Right forelimb (tissue), 1 donor: ENCODE measurements around the gene RNF115.
"Not testable (repeated sequence)": the region's sequence is repeated elsewhere in the genome, so short reads cannot be mapped to it uniquely, and the experiment has no call there.

ENCODE experiments used
- DNase-seq: peaks from one replicate; pipeline ENCODE4 v3.0.0-alpha.2; 2018

RNF115 gene

DNA sequence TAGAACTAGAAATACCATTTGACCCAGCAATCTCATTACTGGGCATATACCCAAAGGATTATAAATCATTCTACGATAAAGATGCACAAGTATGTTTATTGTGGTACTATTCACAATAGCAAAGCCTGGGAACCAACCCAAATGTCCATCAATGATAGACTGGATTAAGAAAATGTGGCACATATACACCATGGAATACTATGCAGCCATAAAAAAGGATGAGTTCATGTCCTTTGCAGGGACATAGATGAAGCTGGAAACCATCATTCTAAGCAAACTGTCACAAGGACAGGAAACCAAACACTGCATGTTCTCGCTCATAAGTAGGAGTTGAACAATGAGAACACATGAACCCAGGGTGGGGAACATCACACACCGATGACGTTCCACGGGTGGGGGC is 97.7 kb downstream of the RNF115 start:
- not testable (repeated sequence) for DNase-seq

DNA sequence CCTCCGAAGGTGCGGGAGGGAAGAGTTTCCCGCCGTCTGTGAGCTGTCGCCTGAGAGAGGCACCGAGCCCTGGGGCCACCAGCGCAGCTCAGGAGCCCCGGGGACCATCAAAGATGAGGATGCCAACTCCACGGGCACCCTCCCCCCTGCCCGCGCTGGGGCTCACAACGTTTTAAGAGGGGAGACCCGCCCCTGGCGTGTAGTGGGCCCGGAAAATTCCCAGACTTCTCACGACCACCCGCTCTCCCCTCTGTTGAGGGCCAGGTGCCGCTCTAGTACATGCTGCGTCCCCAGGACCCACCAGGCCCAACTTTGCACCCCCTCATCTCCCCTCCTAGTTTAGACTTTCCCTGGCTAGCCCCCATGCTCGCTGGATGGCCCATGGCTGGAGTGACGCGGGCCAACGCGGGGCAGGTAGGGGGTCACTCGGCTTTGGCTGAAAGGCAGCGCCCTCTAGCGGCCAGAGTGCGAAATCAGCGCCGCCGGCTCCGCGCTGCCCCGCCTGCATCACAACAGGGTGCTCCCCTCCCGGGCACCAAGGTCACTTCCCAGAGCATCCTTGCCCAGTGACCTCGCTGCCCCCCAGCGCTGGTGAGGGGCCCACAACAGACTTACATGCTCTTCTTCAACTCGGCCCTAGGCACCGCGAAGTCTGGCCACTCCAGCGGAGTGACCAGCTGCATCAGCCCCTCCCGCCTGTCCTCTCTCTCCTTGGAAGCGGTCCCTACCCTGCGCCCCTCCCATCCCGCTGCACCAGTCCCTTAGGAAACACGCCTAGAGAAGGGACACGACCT is 102.8 kb downstream of the RNF115 start:
- DNase-seq, result peak; percentile 81

DNA sequence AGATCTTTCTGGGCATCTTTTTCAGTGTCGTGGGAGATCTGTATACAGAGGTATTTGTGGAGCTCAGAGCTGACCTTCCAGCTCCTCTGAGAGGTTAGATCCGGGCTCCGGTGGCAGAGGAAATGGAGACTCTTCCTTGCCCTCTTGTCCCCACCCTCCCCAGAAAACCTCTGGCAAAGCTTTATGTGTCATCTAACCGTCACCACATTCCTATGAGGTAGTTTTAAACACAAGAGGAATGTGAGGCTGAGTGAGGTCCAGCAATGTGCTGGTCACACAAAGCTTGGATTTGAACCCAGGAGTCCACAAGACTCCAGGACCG is 103.4 kb downstream of the RNF115 start:
- no peak for DNase-seq

DNA sequence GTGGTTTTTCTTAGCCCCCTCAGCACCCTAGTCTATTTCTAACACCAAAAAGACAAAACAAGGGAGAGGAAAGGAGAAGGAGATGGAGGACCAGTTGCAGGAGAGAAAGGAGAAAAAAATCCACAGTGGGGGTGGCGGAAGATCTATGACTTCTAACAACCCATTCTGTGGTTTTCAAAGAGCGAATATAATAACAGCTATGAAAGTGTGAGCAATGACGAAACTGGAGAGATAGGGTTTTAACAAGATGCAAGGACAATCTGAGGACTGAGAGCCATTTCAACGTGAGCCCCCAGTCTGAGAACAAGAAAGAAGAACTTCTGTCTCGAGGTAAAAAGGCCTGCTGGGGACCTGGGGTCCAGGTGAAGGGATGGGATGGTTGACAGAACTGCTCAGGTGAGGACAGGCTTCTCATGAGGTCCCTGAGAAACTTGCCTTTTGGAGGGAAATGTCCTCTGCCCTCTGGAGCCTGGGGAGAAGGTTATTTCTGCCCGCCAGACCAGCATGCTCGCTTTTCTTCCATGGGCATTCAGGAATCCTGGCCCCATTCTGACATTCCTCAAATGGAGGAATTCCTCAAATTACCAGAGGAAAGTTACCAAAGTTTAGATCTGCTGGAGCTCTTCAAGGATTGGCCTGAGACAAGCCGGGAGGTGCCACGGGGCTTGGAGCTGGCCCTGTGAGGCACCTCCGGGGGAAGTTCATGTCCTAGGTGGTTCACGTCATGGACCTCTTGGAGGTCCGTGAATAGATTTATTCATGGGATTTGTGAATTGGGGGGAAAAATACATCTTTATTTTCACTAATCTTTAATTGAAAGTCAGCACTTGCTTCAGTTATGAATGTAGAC is 104.4 kb downstream of the RNF115 start, which contains the start of gene CD160:
TSS of gene CD160 (plus strand) at position 270 of the 850 bp plus-strand sequence. CDS start 8,829 bp downstream, outside the sequence.
- DNase-seq, result no peak

DNA sequence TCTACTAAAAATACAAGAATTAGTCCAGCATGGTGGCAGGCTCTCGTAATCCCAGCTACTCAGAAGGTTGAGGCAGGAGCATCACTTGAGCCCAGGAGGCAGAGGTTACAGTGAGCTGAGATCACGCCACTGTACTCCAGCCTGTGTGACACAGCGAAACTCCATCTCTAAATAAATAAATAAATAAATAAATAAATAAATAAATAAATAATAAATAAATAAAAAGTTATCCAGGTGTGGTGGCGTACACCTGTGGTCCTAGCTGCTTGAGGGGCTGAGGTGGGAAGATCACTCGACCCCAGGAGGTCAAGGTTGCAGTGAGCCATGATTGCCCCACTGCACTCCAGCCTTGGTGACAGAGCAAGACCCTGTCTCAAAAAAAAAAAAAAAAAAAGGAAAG is 105.4 kb downstream of the RNF115 start:
- DNase-seq, result not testable (repeated sequence)

DNA sequence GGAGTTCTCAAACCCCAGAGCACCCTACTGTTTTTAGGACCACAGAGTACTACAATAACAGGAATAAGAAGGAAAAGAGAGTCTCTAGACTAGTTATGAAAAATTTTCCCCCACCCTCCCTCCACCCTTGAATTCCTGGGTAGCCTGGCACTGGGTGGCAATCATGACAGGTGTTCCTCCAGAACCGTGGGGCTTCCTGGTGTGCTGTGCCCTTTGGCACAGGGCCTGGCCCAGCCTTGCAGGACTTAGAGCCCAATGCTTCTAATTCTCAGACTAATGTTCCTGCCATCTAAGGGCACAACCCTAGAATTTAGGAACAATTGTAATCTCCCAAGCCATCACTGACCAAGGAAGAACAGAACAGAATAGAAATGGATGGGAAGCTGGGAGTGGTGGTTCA is 106.1 kb downstream of the RNF115 start:
- no peak for DNase-seq

DNA sequence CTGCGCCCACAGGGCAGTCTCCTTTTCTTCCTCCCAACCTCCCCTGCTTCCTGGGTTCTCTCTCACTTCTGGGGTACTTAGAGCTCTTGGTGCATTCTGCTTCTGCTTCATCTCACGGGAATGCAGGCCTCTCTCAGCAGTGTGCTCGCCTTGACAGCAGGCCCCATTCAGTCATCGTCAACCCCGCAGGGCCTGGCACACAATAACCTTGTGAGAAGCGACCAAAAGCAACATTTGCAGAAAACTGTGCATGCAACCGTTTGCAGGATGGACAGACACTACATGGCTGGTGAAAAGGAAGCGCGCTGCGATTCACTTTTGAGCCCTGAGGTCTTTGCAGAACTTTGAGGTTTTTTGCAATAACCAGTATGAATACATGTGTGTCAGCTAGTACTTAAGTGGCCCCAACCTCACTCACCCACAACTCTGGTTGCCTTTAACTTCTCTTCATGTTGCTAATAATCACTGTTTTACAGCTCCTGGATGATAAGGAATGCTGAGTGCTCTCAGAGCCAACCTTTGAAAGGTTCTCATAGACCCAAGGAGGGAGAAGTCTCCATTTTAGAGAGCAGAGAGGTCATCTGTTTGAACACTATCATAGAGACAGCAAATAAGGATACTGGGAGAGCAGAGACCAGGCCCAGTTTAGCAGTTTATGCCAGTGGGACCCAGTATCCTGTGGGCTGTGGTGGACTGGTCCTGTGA is 107.1 kb downstream of the RNF115 start:
- DNase-seq, result no peak

DNA sequence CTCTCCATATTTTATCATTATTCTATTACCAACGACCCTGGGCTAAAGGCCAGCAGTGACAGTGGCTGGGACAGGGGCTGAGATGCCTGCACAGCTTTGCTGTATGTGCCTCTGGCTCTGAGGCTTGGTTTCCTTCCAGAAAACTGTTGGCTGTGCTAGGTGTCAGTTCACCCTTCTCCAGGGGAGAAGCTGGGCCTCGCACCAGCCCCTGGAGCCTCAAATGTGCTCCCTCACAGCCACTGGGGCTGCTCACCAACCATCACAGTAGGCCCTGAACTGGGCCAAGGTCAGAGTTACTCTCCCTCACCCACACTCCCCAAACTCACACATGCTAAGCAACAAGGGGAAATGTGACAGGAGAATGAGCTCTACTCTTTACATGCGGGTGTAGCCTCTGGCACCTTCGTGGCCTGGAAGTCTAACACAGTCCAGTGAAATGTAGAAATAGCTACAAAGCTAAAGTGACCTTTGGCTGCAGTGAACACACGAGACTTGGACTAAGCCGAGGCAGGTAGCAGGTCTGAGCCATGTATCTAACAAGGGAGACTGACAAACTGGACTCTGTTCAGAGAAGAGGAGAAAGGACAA is 109.3 kb downstream of the RNF115 start:
- no peak for DNase-seq

DNA sequence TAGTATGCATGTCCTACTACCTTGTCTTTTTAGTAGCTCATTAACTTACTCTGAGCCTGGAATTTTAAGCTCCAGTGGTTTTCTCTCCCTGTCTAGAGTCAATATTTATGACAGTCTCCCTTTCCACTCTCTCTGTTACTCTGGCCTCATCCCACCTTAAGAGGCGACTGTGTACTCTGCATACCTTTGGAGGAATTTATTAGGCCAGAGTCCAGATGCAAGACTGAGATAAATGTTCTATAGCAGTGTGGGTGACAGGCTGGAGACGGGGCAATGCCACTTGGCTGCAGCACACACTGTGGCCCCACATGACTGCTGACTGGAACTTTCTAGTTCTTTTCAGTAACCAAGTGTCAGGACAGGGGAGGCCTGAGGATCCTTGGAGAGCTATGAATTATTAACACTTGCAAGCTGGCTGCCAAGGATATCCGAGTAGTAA is 112.7 kb downstream of the RNF115 start:
- no peak for DNase-seq

DNA sequence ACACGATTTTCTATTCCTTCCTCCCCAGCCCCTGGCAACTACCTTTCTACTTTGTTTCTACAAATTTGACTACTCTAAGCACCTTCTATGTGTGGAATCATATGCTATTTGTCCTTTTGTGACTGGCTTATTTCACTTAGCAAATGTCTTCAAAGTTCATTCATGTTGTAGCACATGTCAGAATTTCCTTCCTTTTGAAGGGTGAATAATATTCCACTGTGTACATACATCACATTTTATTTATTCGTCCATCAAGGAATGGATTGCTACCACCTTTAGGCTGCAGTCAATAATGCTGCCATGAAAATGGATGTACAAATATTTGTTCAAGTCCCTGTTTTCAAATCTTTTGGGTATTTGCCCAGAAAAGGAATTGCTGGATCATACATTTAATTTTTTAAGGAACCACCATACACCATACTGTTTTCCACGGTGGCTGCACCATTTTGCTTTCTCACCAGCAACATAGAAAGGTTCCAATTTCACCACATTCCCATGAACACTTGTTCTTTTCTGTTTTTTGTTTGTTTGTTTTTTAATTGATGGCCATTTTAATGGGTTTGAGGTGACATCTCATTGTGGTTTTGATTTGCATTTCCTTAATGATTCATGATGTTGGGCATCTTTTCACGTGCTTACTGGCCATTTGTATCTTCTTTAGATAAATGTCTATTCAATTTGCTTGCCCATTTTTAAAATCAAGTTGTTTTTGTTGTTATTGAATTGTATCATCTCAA is 113.4 kb downstream of the RNF115 start:
- no peak for DNase-seq

DNA sequence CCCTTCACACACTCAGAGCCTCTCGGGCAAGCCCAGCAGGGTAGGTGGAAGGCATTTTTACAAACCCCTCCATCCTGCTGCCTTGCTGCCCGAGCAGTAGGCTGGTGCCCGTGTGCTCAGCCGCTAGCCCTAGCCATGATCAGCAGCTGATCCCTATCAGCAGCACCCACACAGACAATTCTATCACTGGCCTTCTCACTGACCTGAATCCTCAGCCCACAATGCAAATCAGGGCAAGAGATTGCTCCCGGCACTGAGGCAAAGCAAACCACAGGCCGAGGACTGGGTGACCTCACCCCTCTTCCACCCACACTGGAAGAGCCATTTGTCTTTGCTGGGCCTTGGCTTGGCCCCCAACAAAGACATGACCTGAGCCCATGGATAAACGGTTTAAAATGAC is 115.8 kb downstream of the RNF115 start:
- DNase-seq, result no peak

DNA sequence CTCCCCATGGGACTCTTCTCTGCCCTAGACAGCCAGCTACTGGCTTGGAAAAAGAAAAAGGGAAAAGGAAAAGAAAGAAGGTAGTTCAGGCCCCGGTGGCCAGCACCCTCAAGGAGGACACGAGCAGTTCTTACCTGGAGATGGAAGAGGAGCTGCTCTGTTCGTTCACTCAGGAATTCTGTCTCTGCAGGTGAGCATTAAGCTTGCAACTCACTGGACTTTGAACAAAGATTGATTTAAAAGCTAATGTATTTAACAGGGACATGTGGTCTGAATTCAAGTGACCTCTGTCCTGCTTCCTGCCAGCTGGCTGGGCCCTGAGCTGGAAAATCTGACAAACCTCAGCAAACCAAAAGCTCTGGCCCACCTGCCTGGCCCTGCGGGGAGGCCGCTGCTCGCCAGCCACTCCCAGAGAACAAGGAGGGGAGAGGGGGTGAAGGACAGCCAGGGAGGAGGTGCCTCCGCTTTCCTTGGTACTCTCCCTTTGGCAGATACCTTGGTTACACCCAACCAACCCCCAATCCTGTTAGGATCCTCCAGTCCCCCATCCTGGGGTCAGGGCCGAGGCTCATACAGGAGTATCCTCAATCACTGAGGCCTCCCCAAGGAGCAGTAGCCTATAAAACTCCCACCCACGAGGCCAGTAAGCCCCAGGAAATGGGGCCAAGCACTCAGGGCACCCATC is 116.6 kb downstream of the RNF115 start, which contains the start of gene PDZK1:
TSS of gene PDZK1 (minus strand) at position 186 of the 685 bp plus-strand sequence. CDS start 19,347 bp downstream, outside the sequence.
- DNase-seq, result no peak

DNA sequence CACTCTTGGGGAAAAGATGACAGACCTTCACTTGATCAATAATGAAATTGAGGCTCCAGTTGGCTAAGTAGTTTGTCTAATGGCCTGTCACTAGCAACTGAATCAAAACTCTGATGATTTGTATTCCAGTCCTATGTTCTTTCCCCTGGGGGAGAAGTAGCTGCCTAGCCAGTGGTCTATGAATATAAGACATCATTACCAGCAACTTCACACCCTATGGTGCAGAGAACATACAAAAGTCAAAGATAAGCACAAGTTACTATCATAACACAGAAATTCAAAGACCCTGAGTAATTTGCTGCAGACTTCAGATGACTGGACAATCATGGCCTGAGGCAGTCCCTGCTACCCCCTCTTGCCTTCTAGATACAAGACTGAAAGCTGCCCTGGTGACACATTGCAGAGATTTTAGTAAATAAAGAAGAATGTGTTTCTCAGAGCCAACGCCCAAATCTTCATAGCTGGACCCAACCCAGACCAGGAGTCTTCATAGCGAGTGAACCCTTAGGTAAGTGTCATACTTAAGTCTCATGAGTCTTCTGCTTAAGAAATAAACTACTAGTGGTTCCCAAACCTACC is 117.7 kb downstream of the RNF115 start:
- no peak for DNase-seq

DNA sequence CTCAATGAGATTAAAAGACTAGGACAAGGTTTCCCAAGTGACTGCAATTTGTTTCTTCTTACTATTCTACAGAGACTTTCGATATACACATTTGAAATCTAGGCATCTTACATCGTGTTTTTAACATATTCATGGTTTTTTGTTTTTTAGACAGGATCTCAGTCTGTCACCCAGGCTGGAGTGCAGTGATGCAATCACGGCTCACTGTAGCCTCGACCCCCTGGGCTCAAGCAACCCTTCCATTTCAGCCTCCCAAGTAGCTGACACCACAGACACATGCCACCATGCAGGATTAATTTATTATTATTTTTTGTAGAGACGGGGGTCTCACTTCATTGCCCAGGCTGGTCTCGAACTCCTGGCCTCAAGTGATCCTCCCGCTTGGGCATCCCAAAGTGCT is 118.3 kb downstream of the RNF115 start:
- DNase-seq, result no peak

DNA sequence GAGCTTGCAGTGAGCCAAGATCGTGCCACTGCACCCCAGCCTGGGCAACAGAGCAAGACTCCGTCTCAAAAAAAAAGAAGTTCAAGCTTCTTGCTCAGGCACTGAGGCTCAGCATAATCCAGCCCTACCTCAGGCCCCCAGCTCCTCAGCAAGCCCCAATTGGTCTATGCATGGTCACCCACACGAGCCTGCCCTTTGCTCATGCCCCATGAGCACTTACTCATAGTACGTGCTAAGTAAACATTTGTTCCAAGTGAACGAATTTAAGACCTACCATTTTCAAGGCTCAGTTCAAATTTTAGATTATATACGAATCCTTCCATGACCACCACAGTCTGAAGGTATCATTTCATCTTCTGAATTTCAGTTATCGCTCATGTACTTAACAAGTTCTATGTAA is 121.1 kb downstream of the RNF115 start:
- no peak for DNase-seq

DNA sequence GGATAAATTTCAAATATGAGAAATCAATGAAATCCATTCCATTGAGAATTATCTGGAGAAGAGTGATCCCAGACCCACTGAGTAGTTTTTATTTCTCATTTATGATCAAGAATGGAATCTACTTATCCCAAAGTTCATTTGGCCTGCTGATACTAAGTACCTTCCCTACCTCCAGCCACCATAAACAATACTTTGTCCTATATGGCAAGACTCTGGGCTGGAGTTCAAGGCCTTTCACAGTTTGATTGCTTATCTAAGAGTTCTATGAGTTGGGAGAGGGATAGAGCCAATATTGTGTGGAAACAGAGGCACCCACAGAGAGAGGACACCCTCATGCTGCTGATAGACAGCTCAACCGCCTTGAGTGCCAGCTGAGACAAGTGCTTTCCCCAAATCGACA is 121.8 kb downstream of the RNF115 start:
- DNase-seq, result no peak

DNA sequence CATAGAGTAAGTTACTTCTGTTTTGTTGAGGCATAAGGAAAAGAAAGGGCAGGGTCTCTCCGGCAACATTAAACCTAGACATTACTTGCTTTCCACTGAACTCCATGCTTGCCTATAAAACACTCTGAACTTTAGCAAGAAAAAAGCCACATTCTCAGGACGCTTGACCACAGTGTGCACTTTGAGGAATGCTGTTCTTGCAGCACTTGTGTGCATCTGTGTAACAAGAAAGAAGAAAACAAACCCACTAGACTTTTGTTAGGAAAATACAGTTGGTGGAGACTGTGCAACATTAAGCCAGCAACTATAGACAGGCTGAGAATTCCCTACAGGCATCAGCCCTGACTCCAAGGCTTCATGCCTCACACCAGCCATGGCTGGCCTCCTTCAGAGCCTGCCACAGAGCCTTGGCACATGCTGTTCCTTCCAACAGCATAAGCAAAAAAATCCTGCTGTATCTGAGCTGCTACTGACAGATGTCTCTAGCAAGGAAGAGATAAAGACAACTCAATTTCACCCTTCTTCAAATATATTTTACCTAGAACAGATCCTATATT is 122.5 kb downstream of the RNF115 start:
- no peak for DNase-seq

DNA sequence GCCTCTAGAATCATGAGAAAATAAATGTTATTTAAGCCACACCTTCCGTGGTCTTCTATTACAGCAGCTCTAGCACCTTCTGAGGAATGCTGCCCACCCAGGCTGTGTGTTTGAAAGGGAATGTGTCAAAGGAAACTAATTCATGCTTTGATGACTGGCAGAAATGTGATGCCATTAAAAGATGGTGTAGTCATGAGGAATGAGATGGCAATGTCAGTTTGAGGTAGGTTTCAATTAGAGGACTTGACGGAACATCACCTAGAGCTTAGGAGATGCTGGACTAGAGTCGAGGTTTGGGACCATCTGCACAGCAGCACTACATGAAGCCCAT is 127.3 kb downstream of the RNF115 start:
- no peak for DNase-seq

DNA sequence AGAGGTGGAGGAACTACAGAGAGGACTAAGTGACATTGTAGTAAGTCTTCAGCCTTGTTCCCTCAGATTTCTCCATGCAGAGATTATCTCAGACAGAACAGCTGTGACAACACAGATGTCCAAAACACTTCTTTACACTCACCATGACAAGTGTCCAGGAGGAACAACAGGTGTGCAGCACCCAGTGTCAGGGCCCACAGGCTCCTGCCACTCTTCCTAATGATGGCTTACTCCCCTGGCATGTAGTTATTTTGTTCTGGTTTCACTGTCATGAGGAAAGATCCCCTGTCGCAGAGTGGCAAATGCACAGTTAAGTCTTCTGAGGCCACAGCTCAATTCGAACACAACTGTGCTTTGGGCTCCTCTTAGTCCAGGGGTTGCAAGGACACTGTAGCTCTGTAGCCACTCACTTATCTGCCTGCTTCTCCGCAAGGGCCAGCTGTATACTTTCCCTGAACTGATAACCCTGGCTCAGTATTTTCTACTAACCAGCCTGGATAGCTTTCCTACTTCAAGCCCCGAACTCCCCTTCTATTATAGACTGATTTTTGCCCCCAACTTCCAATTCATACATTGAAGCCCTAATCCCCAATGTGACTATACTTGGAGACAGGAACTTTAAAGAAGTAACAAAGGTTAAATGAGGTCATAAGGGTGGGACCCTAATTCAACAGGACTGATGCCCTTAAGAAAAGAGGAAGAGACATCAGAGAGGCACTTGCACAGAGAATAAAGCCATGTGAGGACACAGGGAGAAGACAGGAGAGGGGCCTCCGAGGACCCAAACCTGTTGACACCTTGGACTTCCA is 127.9 kb downstream of the RNF115 start:
- DNase-seq, result no peak

DNA sequence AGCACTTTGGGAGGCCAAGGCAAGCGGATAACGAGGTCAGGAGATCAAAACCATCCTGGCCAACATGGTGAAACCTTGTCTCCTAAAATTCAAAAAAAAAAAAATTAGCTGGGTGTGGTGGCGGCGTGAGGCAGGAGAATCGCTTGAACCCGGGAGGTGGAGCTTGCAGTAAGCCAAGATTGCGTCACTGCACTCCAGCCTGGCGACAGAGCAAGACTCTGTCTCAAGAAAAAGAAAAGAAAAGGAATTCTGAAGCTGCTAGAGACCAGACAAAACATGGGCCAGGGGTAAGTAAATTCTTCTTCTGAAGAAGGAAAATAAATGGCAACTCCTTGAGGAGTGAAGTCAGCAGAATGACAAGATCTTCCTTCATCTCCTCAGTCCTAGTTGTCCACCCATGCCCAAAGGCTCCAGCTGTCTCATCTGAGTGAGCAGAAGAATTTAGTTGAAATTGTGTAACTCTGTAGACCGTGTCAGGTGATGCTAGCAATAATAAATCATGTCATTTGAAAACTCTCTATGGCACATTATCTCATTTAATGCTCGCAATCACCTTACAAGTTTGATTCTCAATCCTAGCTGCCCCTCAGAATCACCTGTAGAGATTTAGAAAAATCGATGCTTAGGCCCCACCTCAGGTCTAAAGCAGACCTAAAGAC is 131.0 kb downstream of the RNF115 start:
- DNase-seq, result no peak
